ENCODE results near the gene ITGB3BP.
"Not testable (repeated sequence)": the region's sequence is repeated elsewhere in the genome, so short reads cannot be mapped to it uniquely, and the experiment has no call there.

Gene ITGB3BP

DNA sequence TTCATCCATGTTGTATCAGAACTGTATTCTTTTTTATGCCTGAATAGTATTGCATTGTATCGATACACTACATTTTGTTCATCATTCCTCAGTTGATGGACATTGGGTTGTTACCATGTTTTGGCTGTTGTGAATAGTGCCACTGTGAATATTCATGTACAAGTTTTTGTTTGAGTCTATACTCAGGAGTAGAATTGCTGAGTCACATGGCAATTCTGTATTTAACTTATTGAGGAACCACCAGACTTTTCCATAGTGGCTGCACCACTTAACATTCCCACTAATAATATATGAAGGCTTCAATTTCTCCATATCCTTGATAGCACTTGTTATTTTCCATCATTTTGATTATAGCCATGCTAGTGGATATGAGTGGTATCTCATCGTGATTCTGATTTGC lies 99.4 kb downstream of the ITGB3BP start:
- no peak for DNase-seq (ENCODE audit: low read depth in 1 of 2, low spot score in 1 of 2)

GRCh38 chr1:63420746-63421145 lies 102.3 kb downstream of the ITGB3BP start:
- not testable (repeated sequence) for DNase-seq (ENCODE audit: low read depth in 1 of 2, low spot score in 1 of 2)

DNA sequence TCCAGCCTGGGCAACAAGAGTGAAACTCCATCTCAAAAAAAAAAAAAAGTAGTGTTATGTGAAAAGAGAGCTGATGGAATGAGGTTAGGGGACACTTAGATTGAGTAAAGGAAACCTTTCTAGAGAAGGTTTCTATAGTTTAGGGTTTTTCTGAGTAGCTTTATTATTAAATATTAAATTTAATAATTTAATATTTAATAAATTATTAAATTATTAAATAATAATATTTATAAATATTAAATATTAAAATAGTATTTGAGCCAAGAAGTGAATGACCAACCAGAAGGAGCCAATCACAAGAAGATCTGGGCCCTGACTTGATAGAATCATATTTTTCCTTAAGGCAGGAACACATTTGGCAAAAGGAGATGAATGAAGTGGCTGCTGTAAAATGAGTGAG lies 104.9 kb downstream of the ITGB3BP start:
- DNase-seq (ENCODE audit: low read depth in 1 of 2, low spot score in 1 of 2) = no peak

GRCh38 chr1:63414691-63415365 lies 108.2 kb downstream of the ITGB3BP start:
- no peak for DNase-seq (ENCODE audit: low read depth in 1 of 2, low spot score in 1 of 2)

DNA sequence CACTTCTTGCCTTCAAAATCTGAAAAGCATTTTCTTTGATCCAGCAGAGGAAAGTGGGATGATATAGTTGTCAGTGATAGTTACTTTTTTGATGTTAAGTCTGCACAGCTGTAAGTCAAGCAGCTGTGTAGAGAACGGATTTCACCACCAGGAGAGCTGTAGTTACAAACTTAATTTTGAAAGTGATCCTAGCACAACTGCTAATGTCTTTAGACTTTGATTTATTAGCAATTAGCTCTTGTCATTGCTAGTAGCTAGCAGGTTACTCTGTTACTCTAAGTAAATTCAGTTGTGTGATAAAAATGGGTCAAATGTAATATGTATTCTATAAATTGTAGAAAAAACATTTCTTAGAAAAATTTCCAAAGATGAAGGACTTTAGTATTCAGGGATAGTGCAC lies 109.6 kb downstream of the ITGB3BP start:
- no peak for DNase-seq (ENCODE audit: low read depth in 1 of 2, low spot score in 1 of 2)

DNA sequence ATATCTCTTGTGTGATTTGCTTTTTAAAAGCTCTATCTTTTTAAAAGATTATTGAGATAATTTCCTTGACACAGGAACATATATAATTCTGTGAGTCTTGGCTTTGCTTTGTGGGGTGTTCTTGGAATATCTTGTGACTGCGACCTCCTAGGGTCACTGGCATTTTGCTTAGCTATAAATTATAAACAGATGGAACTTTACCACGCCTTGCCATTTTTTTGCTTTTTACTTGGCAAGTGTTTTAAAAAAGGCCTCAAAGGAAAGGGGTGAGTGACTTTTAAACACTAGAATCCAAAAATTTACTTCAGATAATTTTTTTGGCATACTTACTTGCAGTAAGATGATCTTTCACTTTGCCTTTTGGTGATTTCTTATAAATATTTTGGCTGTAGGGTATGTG lies 112.0 kb downstream of the ITGB3BP start:
- no peak for DNase-seq (ENCODE audit: low read depth in 1 of 2, low spot score in 1 of 2)

DNA sequence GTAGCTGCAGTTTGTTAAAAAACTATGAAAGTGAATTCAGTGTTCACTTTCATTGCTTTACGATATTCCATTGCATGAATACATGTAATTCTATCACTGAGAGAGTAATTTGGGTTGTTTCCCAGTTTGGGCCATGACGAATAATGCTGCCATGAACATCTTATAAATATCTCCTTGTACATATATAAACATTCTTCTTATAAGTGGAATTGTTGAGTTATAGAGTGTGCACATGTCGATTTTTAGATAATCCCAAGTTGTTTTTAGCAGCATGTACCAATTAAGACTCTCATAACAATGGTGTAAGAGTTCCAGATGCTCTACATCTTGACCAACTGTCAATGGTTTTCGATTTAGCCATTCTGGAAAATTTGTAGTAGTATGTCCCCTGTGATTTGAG lies 114.7 kb downstream of the ITGB3BP start:
- no peak for DNase-seq (ENCODE audit: low read depth in 1 of 2, low spot score in 1 of 2)

- DNase-seq (ENCODE audit: low read depth in 1 of 2, low spot score in 1 of 2) = no peak
These were observed 116.0 kb downstream of the ITGB3BP start for GRCh38 chr1:63407002-63407401.

DNA sequence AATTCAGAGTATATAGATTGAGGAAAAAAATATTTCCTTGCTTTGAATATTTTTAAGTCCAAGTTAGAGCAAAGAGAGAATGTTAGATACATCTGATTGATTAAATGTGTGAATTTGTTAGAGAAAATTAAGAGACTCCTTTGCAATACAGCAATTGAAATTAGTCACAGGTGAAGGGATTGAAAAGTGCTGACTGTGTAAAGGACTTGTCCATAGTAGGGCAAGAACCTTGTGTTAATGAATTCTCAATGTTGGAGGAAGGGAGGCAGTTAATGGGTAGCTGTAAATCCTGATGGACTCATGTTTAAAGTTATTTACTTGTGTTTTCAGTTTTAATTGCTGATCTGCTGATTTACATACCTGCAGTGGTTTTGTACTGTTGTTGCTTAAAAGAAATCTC lies 117.0 kb downstream of the ITGB3BP start:
- no peak for DNase-seq (ENCODE audit: low read depth in 1 of 2, low spot score in 1 of 2)

GRCh38 chr1:63405021-63405420 lies 118.0 kb downstream of the ITGB3BP start:
- DNase-seq (ENCODE audit: low read depth in 1 of 2, low spot score in 1 of 2) = no peak

DNA sequence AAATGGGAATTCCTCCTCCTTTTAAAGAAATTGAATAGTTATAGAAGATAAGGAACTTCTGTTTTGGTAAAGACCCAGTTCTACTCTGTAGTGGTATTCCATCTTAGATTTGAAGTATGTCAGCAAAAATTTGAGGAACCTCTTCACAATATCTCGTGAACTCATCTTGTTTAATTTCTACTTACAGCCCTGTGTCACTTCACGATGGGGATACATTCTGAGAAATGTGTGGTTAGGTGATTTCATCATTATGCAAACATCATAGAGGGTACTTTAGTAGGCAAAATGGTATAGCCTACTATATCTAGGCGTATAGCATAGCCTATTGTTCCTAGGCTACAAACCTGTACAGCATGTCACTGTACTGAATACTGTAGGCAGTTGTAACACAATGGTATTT lies 119.6 kb downstream of the ITGB3BP start:
- DNase-seq (ENCODE audit: low read depth in 1 of 2, low spot score in 1 of 2) = no peak

DNA sequence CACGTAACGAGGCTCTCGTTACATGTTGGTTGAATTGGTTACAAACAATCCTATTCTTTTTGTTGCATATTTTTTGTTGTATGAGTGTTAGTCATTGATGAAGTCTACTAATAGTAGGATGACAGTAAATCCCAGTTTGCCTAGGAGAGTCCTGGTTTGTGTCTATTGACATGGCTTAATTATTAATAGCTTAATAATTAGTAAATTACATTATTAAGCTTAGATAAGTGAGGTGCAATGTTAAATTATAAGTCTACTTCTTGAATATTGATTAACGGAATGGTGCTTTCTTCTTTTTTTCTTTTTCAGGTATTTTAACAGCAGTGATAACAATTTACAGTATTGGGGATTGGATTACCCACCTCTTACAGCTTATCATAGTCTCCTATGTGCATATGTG lies 121.1 kb downstream of the ITGB3BP start:
- no peak for DNase-seq (ENCODE audit: low read depth in 1 of 2, low spot score in 1 of 2)

Data from activated CD4-positive, alpha-beta T cell treated with anti-CD3 and anti-CD28 coated beads, Interleukin-2, amount 50 U/mL, for 24 hours (primary cell).